ENCODE measurements around the gene VAT1L. TPM values are rescaled to one million over a fixed set of nuclear protein-coding genes. Genes with fewer than 3 reads are reported as not detected.
A peak's percentile ranks its signal among the peaks of the same experiment; 100 is the strongest.

Gene VAT1L
- total and polyA plus RNA-seq, 4 donors = 79.7 to 185 (median 154) TPM

DNA sequence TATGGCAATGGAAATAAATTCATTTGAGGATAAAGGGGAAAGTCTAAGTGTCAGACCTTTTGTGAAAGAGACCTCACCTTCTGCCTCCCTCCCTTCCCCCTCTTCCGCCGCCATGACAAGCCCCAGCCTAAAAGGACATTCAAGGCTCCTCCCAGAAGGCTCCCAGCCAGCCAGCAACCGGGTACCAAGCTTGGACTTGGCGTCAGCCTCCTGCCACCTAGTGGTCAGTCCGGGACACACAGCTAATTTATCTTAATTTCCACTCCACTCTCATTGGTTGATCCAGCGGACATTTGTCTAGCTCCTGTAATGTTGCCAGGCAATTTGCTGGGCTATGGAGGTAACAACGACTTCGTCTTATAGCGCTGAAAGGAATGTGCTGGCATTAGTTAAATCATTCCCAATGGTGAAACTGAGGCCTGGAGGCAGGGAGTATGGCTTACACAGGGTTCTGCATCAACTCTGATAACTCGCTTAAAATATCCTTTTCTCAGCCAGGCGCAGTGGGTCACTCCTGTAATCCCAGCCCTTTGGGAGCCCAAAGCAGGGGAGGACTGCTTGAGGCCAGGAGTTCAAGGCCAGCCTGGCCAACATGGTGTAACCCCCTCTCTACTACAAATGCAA is 214.7 kb downstream of the VAT1L start:
- WGBS (ENCODE audit: insufficient coverage) = 23% methylated on average over 9 of the region's 11 CpGs
- Histone ChIP-seq H3K4me3 (ENCODE audit: low read depth, low read length) (no peak overlapping the region), H3K36me3 (ENCODE audit: control insufficient read depth, insufficient read depth, low read length) (no peaks in the 10 kb centered on the region)

DNA sequence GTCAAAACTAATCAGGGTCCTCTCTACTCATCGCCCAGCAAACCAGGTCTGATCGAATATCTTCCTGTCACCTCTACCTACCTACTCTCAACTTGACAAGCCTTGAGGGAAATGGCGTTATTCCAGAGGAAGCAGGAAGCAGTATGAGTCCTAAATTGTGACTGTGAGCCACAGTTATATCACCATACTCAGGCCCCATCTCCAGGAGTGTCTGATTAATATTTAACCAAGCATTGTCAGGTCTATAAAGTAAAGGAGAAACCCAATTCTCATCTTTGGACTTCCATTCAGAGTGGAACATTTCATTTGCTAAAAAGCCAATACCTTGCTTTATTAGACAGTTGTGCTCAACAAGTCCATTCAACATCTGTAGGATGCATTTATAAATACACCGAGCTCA is 216.2 kb downstream of the VAT1L start:
- WGBS (ENCODE audit: insufficient coverage) = 100% methylated on average over 2 of the region's 4 CpGs
- Histone ChIP-seq H3K4me3 (ENCODE audit: low read depth, low read length) (no peak overlapping the region), H3K27me3 (ENCODE audit: control insufficient read depth, insufficient read depth, low read length) (no peaks in the 10 kb centered on the region), H3K4me1 (ENCODE audit: control insufficient read depth, insufficient read depth, low read length) (peaks cover 6% of the 10 kb centered on the region), H3K9me3 (ENCODE audit: control insufficient read depth, insufficient read depth, low read length) (no peaks in the 10 kb centered on the region), H3K36me3 (ENCODE audit: control insufficient read depth, insufficient read depth, low read length) (no peaks in the 10 kb centered on the region), H3K27ac (ENCODE audit: low read depth, low read length) (no peak overlapping the region)
- DNase-seq (ENCODE audit: low read depth in 4 of 6, low spot score in 6 of 6) = no peak

More for the DNA sequence above, 214.7 kb downstream of the VAT1L start:
- DNase-seq (ENCODE audit: low read depth in 4 of 6, low spot score in 6 of 6) = peak; percentile 61 to 97 (median 76)
- Histone ChIP-seq H3K9me3 (ENCODE audit: control insufficient read depth, insufficient read depth, low read length) (no peaks in the 10 kb centered on the region), H3K27me3 (ENCODE audit: control insufficient read depth, insufficient read depth, low read length) (no peaks in the 10 kb centered on the region), H3K27ac (ENCODE audit: low read depth, low read length) (no peak overlapping the region), H3K4me1 (ENCODE audit: control insufficient read depth, insufficient read depth, low read length) (peaks cover 6% of the 10 kb centered on the region)

DNA sequence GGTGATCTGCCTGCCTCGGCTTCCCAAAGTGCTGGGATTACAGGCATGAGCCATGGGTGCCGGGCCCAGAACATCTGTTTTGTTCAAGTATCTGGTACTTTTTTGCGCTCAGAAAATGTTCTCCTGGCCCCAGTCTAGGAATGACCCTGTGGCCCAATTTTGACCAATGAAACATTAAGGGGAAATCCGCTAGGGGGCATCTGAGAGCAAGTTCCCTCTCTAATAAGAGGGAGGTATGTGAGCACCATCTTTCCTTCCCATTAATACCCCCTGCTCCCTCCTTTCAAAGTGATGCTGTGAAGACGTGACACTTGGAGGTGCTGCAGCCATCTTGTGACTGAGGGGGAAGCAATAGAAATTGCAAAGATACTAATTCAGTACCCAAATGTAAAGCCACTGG is 217.5 kb downstream of the VAT1L start:
- DNase-seq (ENCODE audit: low read depth in 4 of 6, low spot score in 6 of 6) = no peak
- no peaks in the 10 kb centered on the region for H3K27me3 ChIP-seq (ENCODE audit: control insufficient read depth, insufficient read depth, low read length)
- H3K27ac ChIP-seq (ENCODE audit: low read depth, low read length) = no peak overlapping the region
- WGBS (ENCODE audit: insufficient coverage) = 81% methylated on average over 3 of the region's 5 CpGs
- no peaks in the 10 kb centered on the region for H3K36me3 ChIP-seq (ENCODE audit: control insufficient read depth, insufficient read depth, low read length)
- peaks cover 6% of the 10 kb centered on the region for H3K4me1 ChIP-seq (ENCODE audit: control insufficient read depth, insufficient read depth, low read length)
- H3K4me3 ChIP-seq (ENCODE audit: low read depth, low read length) = no peak overlapping the region
- H3K9me3 ChIP-seq (ENCODE audit: control insufficient read depth, insufficient read depth, low read length) = no peaks in the 10 kb centered on the region

DNA sequence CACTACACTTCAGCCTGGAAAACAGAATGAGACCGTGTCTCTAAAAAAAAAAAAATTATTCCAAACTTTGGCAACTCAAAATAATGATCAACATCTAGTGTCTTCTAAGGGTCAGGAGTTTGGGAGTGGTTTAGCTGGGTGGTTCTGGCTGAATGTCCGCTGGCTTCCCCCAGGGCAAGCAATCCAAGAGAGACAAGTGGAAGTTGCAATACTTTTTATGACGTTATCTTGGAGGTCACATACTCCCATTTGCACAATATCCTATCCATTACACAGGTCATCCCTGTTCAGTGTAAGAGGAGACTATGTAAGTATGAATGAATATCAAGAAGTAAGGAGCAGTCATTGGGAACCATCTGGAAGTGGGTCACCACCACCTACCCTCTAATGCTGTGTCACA is 218.8 kb downstream of the VAT1L start:
- no peak for DNase-seq (ENCODE audit: low read depth in 4 of 6, low spot score in 6 of 6)
- no CpG with 5 or more reads among the region's 3 CpGs for WGBS (ENCODE audit: insufficient coverage)
- H3K4me1 ChIP-seq (ENCODE audit: control insufficient read depth, insufficient read depth, low read length) = peaks cover 6% of the 10 kb centered on the region
- no peaks in the 10 kb centered on the region for H3K27me3 ChIP-seq (ENCODE audit: control insufficient read depth, insufficient read depth, low read length)
- H3K9me3 ChIP-seq (ENCODE audit: control insufficient read depth, insufficient read depth, low read length) = no peaks in the 10 kb centered on the region
- H3K4me3 ChIP-seq (ENCODE audit: low read depth, low read length) = no peak overlapping the region
- H3K36me3 ChIP-seq (ENCODE audit: control insufficient read depth, insufficient read depth, low read length) = no peaks in the 10 kb centered on the region
- H3K27ac ChIP-seq (ENCODE audit: low read depth, low read length) = no peak overlapping the region

DNA sequence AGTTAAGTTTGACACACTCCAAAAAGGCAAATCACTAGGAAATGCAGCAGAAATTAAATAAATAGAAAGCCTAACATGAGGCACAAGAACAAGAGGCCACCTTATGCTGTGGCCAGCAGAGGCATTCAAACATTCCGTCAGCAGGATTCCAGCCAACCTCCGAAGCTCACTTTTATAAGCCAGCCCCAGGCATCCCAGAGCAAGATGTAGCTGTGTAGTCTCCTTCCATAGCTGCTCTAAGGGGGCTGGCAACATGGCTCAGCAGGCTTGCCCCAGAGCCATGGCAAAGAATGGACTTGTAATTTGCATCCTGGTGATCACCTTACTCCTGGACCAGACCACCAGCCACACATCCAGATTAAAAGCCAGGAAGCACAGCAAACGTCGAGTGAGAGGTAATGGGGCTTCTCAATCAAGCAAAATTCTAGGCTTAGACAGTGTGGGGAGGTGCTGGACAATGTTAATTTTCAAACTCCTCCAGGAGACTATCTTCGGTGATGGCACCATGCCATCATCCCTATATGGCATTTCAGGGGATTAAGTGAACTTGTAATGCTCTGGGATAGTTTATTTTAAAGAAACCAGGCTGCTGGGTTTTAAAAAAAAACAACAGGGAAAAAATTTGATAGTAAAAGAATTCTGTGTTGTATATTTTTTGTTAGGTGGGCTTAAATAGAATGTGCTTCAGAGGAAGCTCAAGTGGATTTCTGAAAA is 234.1 kb downstream of the VAT1L start, which contains the start of gene CLEC3A:
Gene CLEC3A, plus strand, starts transcription at position 202 of the 714 bp plus-strand sequence. Its CDS starts 79 bp downstream, at position 281.
- Histone ChIP-seq H3K36me3 (ENCODE audit: control insufficient read depth, insufficient read depth, low read length) (no peaks in the 10 kb centered on the region), H3K27me3 (ENCODE audit: control insufficient read depth, insufficient read depth, low read length) (no peaks in the 10 kb centered on the region), H3K4me1 (ENCODE audit: control insufficient read depth, insufficient read depth, low read length) (no peaks in the 10 kb centered on the region), H3K27ac (ENCODE audit: low read depth, low read length) (no peak within 1 kb of the TSS), H3K9me3 (ENCODE audit: control insufficient read depth, insufficient read depth, low read length) (no peaks in the 10 kb centered on the region), H3K4me3 (ENCODE audit: low read depth, low read length) (no peak within 1 kb of the TSS)
- WGBS (ENCODE audit: insufficient coverage) = 0% methylated on average over 2 of the region's 5 CpGs
- DNase-seq (ENCODE audit: low read depth in 4 of 6, low spot score in 6 of 6) = peak in 2 of 6 donors; percentile 12 to 43

DNA sequence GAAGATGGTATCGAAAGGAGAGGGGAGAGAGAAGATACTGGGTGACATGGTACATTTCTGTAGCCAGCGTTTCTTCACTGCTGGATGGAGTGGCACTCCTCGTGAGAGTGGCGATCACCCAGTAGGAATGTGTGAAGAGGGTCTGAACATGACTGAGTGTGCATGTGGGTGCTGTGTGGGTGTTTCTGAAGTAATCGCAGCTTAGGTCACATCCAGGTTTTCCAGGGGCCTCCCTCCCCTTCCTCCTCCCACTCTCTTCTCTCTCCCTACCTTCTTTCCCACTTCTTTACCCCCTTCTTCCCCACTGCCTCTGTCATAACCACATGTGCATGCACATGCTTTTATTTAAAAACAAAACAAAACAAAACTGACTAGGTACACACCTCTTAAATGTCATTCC is 235.8 kb downstream of the VAT1L start:
- H3K36me3 ChIP-seq (ENCODE audit: control insufficient read depth, insufficient read depth, low read length) = no peaks in the 10 kb centered on the region
- WGBS (ENCODE audit: insufficient coverage) = 97% methylated on average over 3 of the region's 5 CpGs
- DNase-seq (ENCODE audit: low read depth in 4 of 6, low spot score in 6 of 6) = no peak

DNA sequence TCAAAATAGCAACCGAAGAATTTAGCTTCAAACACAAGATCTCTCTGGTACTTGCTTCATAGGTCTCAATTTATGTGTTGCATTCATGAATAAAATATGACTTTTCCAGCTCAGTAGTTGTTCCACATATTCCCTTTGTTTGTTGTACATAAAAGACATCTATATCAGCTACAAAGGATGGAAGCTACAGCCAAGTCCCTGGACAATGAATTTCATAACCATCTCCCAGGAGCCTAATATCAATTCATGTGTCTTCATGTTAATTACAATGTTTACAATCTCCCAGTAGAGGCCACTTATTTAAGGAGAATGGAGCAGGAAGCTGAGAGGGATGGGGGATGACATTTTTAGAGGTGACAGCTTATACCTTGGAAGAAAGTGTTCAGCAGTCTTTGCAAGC is 237.3 kb downstream of the VAT1L start:
- H3K27me3 ChIP-seq (ENCODE audit: control insufficient read depth, insufficient read depth, low read length) = no peaks in the 10 kb centered on the region
- no peak overlapping the region for H3K27ac ChIP-seq (ENCODE audit: low read depth, low read length)
- H3K9me3 ChIP-seq (ENCODE audit: control insufficient read depth, insufficient read depth, low read length) = no peaks in the 10 kb centered on the region
- H3K36me3 ChIP-seq (ENCODE audit: control insufficient read depth, insufficient read depth, low read length) = no peaks in the 10 kb centered on the region
- no peaks in the 10 kb centered on the region for H3K4me1 ChIP-seq (ENCODE audit: control insufficient read depth, insufficient read depth, low read length)
- peak in 1 of 6 donors; percentile 36 for DNase-seq (ENCODE audit: low read depth in 4 of 6, low spot score in 6 of 6)
- no peak overlapping the region for H3K4me3 ChIP-seq (ENCODE audit: low read depth, low read length)
- WGBS (ENCODE audit: insufficient coverage) = no CpG with 5 or more reads among the region's 1 CpG

More for the DNA sequence above, 235.8 kb downstream of the VAT1L start:
- Histone ChIP-seq H3K27me3 (ENCODE audit: control insufficient read depth, insufficient read depth, low read length) (no peaks in the 10 kb centered on the region), H3K9me3 (ENCODE audit: control insufficient read depth, insufficient read depth, low read length) (no peaks in the 10 kb centered on the region), H3K4me1 (ENCODE audit: control insufficient read depth, insufficient read depth, low read length) (no peaks in the 10 kb centered on the region), H3K4me3 (ENCODE audit: low read depth, low read length) (no peak overlapping the region), H3K27ac (ENCODE audit: low read depth, low read length) (no peak overlapping the region)

DNA sequence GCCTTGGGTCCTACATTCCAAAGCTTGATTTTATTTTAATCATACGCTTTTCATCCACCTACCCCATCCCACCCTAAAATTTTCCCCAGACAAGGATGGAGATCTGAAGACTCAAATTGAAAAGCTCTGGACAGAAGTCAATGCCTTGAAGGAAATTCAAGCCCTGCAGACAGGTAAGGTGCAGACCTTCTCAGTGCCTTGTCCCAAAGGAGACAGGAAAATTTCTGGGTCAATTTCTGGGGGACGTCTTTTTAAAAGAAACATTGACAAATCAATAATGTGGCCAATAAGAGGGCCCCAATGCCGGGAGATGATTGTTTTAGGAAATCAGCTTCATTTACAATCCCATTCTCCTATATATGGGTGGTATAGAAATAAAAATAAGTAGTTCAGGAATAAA is 239.7 kb downstream of the VAT1L start:
- WGBS (ENCODE audit: insufficient coverage) = 100% methylated on average over 1 of the region's 3 CpGs
- Histone ChIP-seq H3K4me1 (ENCODE audit: control insufficient read depth, insufficient read depth, low read length) (no peaks in the 10 kb centered on the region), H3K27me3 (ENCODE audit: control insufficient read depth, insufficient read depth, low read length) (no peaks in the 10 kb centered on the region), H3K9me3 (ENCODE audit: control insufficient read depth, insufficient read depth, low read length) (no peaks in the 10 kb centered on the region), H3K36me3 (ENCODE audit: control insufficient read depth, insufficient read depth, low read length) (no peaks in the 10 kb centered on the region), H3K4me3 (ENCODE audit: low read depth, low read length) (no peak overlapping the region), H3K27ac (ENCODE audit: low read depth, low read length) (no peak overlapping the region)
- no peak for DNase-seq (ENCODE audit: low read depth in 4 of 6, low spot score in 6 of 6)
